NCI-H187 (cell line): ENCODE results near the gene OR2A7.
"Not testable (repeated sequence)": the region's sequence is repeated elsewhere in the genome, so short reads cannot be mapped to it uniquely, and the experiment has no call there.

ENCODE experiments used
- DNase-seq, 2 experiments: peaks; one replicate each; lab custom pipeline; 2025; lab: John Stamatoyannopoulos, UW

OR2A7 gene

GRCh38 chr7:144264692-144265091, at the start of gene OR2A7:
Gene OR2A7 (minus strand): TSS chr7:144264792. CDS start chr7:144259628, 5,164 bp downstream.
- not testable (repeated sequence) for DNase-seq

GRCh38 chr7:144311872-144312469, 47.4 kb upstream of the OR2A7 start, which contains the start of gene OR2A1:
Gene OR2A1 (plus strand): TSS chr7:144312419. CDS start chr7:144318125, 5,706 bp downstream.
- not testable (repeated sequence) for DNase-seq

GRCh38 chr7:144311218-144311617, 46.6 kb upstream of the OR2A7 start:
- DNase-seq: not testable (repeated sequence)

GRCh38 chr7:144309702-144310101, 45.1 kb upstream of the OR2A7 start:
- not testable (repeated sequence) for DNase-seq

GRCh38 chr7:144305156-144305555, 40.6 kb upstream of the OR2A7 start:
- not testable (repeated sequence) for DNase-seq

- not testable (repeated sequence) for DNase-seq
Measured at GRCh38 chr7:144303607-144304006, 39.0 kb upstream of the OR2A7 start.

GRCh38 chr7:144302578-144303303, 38.1 kb upstream of the OR2A7 start:
- DNase-seq: not testable (repeated sequence)

- DNase-seq: not testable (repeated sequence)
Measured at GRCh38 chr7:144293794-144294499, 29.4 kb upstream of the OR2A7 start.

- DNase-seq: not testable (repeated sequence)
Measured at GRCh38 chr7:144292384-144293161, 28.0 kb upstream of the OR2A7 start.

GRCh38 chr7:144291607-144292006, 27.0 kb upstream of the OR2A7 start:
- DNase-seq: not testable (repeated sequence)

- not testable (repeated sequence) for DNase-seq
Measured at GRCh38 chr7:144287171-144287784, 22.7 kb upstream of the OR2A7 start.

- not testable (repeated sequence) for DNase-seq
Measured at GRCh38 chr7:144283716-144284115, 19.1 kb upstream of the OR2A7 start.

- not testable (repeated sequence) for DNase-seq
Measured at GRCh38 chr7:144282490-144282889, 17.9 kb upstream of the OR2A7 start.

- not testable (repeated sequence) for DNase-seq
Measured at GRCh38 chr7:144281981-144282380, 17.4 kb upstream of the OR2A7 start.

GRCh38 chr7:144280010-144280409, 15.4 kb upstream of the OR2A7 start:
- not testable (repeated sequence) for DNase-seq

- not testable (repeated sequence) for DNase-seq
Measured at GRCh38 chr7:144275281-144275680, 10.7 kb upstream of the OR2A7 start.

- DNase-seq: not testable (repeated sequence)
Measured at GRCh38 chr7:144269188-144269587, 4.6 kb upstream of the OR2A7 start, which contains the start of gene CTAGE8. Gene CTAGE8 (minus strand): TSS chr7:144269288. CDS start chr7:144269250, 38 bp downstream.

- not testable (repeated sequence) for DNase-seq
Measured at GRCh38 chr7:144262128-144262527, 2.5 kb downstream of the OR2A7 start.

- DNase-seq: not testable (repeated sequence)
Measured at GRCh38 chr7:144259067-144259466, 5.5 kb downstream of the OR2A7 start.

- no peak for DNase-seq
Measured at GRCh38 chr7:144256112-144256511, 8.5 kb downstream of the OR2A7 start.

- DNase-seq: no peak
Measured at GRCh38 chr7:144255471-144255897, 9.1 kb downstream of the OR2A7 start.
